Posterior cingulate gyrus (tissue), 11 donors: Measurements from ENCODE around the gene MRPL19.

Source experiments
- DNase-seq, 10 donors: peaks; one replicate each; pipeline versions ENCODE4 v3.0.0 to v3.0.0-alpha.2; 2020 to 2021; ENCODE audit warnings: mixed read lengths in 3 of 10
- intact Hi-C: fragments of 100-400 bp; cut with DNase I; formaldehyde crosslinking; loops from one replicate; pipeline ENCODE4 v1.15.1; 2023

Gene MRPL19

GRCh38 chr2:75612862-75613243 is 33.7 kb upstream of the MRPL19 start:
- no peak for DNase-seq
- intact Hi-C loops, result no loop called here

GRCh38 chr2:75614162-75614651 is 32.4 kb upstream of the MRPL19 start:
- intact Hi-C loops, result no loop called here
- no peak for DNase-seq

GRCh38 chr2:75616406-75616805 is 30.2 kb upstream of the MRPL19 start:
- no peak for DNase-seq
- intact Hi-C loops, result no loop called here

GRCh38 chr2:75616933-75617332 is 29.6 kb upstream of the MRPL19 start:
- no peak for DNase-seq
- intact Hi-C loops, result no loop called here

- no peak for DNase-seq
- intact Hi-C loops, result no loop called here
Measured at GRCh38 chr2:75619956-75620740, 26.4 kb upstream of the MRPL19 start.

GRCh38 chr2:75621228-75621627 is 25.4 kb upstream of the MRPL19 start:
- DNase-seq, result peak in 1 of 10 donors; percentile 38
- intact Hi-C loops, result no loop called here

GRCh38 chr2:75622500-75622899 is 24.1 kb upstream of the MRPL19 start:
- intact Hi-C loops, result no loop called here
- DNase-seq, result no peak

GRCh38 chr2:75622929-75623328 is 23.7 kb upstream of the MRPL19 start:
- intact Hi-C loops, result no loop called here
- DNase-seq, result no peak

GRCh38 chr2:75627902-75628504 is 18.6 kb upstream of the MRPL19 start:
- DNase-seq, result peak; percentile 48 to 96 (median 79)
- intact Hi-C loops, result loop anchor here (5.0 kb wide), 1 partner anchor 711 kb away; no protein-coding TSS in a partner anchor

GRCh38 chr2:75632091-75632701 is 14.4 kb upstream of the MRPL19 start:
- intact Hi-C loops, result no loop called here
- DNase-seq, result no peak

GRCh38 chr2:75632813-75633212 is 13.8 kb upstream of the MRPL19 start:
- intact Hi-C loops, result no loop called here
- no peak for DNase-seq

- DNase-seq, result no peak
- intact Hi-C loops, result no loop called here
Measured at GRCh38 chr2:75633620-75634019, 13.0 kb upstream of the MRPL19 start.

- intact Hi-C loops, result no loop called here
- DNase-seq, result no peak
Measured at GRCh38 chr2:75634945-75635344, 11.6 kb upstream of the MRPL19 start.

GRCh38 chr2:75637568-75637967 is 9.0 kb upstream of the MRPL19 start:
- peak in 1 of 10 donors; percentile 41 for DNase-seq
- intact Hi-C loops, result no loop called here

- peak; percentile 43 to 95 (median 76) for DNase-seq
- intact Hi-C loops, result loop anchor here (1.0 to 10.0 kb wide), 3 partner anchors 36 to 954 kb away; no protein-coding TSS in a partner anchor
Measured at GRCh38 chr2:75640621-75641121, 5.9 kb upstream of the MRPL19 start.

- intact Hi-C loops, result loop anchor here (2.0 to 10.0 kb wide), 2 partner anchors 35 to 953 kb away; no protein-coding TSS in a partner anchor
- DNase-seq, result no peak
Measured at GRCh38 chr2:75641587-75641986, 5.0 kb upstream of the MRPL19 start.

- intact Hi-C loops, result loop anchor here (10.0 kb wide), 1 partner anchor 951 kb away; no protein-coding TSS in a partner anchor
- DNase-seq, result no peak
Measured at GRCh38 chr2:75643980-75644379, 2.6 kb upstream of the MRPL19 start.

GRCh38 chr2:75645643-75646042 is 940 bp upstream of the MRPL19 start:
- intact Hi-C loops, result loop anchor here (2.0 to 10.0 kb wide), 2 partner anchors 65 to 949 kb away; partner anchors contain the start of gene GCFC2
- peak in 1 of 10 donors; percentile 70 for DNase-seq

GRCh38 chr2:75646090-75646582 is 447 bp upstream of the MRPL19 start:
- DNase-seq, result peak in 1 of 10 donors; percentile 31

GRCh38 chr2:75647771-75648170 is 1.2 kb downstream of the MRPL19 start:
- no peak for DNase-seq
- intact Hi-C loops, result loop anchor here (2.0 to 10.0 kb wide), 2 partner anchors 63 to 947 kb away; partner anchors contain the start of gene GCFC2

More at GRCh38 chr2:75646090-75646582, 447 bp upstream of the MRPL19 start:
- intact Hi-C loops, result loop anchor here (2.0 to 10.0 kb wide), 2 partner anchors 65 to 949 kb away; partner anchors contain the start of gene GCFC2
